Measurements from ENCODE around the gene ZNF749.
A peak's percentile ranks its signal among the peaks of the same experiment; 100 is the strongest.
"Not testable (repeated sequence)": the region's sequence is repeated elsewhere in the genome, so short reads cannot be mapped to it uniquely, and the experiment has no call there.

The ZNF749 gene

GRCh38 chr19:57466489-57466888 lies 31.4 kb downstream of the ZNF749 start:
- DNase-seq (ENCODE audit: low read depth in 2 of 2): no peak

GRCh38 chr19:57473646-57474045 lies 38.5 kb downstream of the ZNF749 start:
- DNase-seq (ENCODE audit: low read depth in 2 of 2): no peak

GRCh38 chr19:57477191-57478008 lies 42.3 kb downstream of the ZNF749 start, which contains the start of gene ZNF772:
Gene ZNF772, minus strand, starts transcription at chr19:57477566. Its CDS starts 257 bp downstream, at chr19:57477309.
- DNase-seq (ENCODE audit: low read depth in 2 of 2): peak; percentile 66 to 74

GRCh38 chr19:57487477-57488298 lies 52.6 kb downstream of the ZNF749 start, which contains the start of gene ZNF419:
Gene ZNF419, plus strand, starts transcription at chr19:57487750. Its CDS starts 201 bp downstream, at chr19:57487951.
- DNase-seq (ENCODE audit: low read depth in 2 of 2): peak; percentile 83 to 93

- DNase-seq (ENCODE audit: low read depth in 2 of 2): not testable (repeated sequence)
Observed at GRCh38 chr19:57488299-57488644, 53.1 kb downstream of the ZNF749 start.
